ENCODE data around the gene SRL. TPM values are rescaled to one million over a fixed set of nuclear protein-coding genes. Genes with fewer than 3 reads are reported as not detected.

Gene SRL
- total and polyA plus RNA-seq, 7 donors, result 0.33 to 1.2 (median 0.60) TPM

DNA sequence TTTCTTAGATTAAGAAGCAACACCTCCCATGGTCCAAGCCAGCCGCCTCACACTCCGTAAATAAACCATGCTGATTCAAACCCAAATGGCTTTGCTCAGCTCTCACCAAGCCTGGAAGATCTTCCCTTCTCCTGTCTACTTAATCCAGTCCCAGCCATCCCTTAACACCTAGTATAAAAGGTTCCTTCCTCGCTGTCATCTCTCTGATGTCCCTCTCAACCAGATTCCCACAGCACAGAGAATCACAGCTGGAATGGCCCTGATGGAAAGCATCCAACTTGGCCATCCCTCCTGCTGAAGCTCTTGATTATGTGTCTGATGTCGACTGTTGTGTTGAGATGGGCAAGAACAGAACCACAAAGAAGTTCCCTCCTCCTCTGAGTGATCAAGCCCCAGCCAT is 75.1 kb downstream of the SRL start:
- Histone ChIP-seq H3K9me3 (no peaks in the 10 kb centered on the region), H3K4me3 (no peak overlapping the region), H3K36me3 (no peaks in the 10 kb centered on the region), H3K27ac (no peak overlapping the region), H3K27me3 (no peaks in the 10 kb centered on the region), H3K4me1 (no peaks in the 10 kb centered on the region)
- TF ChIP-seq POLR2AphosphoS5 (IDR thresholded peaks at IDR 0.05) (no peak), CTCF (IDR thresholded peaks at IDR 0.05) (no peak), EP300 (IDR thresholded peaks at IDR 0.05) (no peak), POLR2A (IDR thresholded peaks at IDR 0.05) (no peak)
- DNase-seq, result no peak
- WGBS, 2 donors, result 87 to 89% methylated on average over 4 of the region's 4 CpGs
- intact Hi-C loops (cut with DNase I), result no loop called here

GRCh38 chr16:4160658-4161430 is 81.0 kb downstream of the SRL start:
- Histone ChIP-seq H3K9me3 (no peaks in the 10 kb centered on the region), H3K4me1 (no peaks in the 10 kb centered on the region), H3K27ac (no peak overlapping the region), H3K27me3 (no peaks in the 10 kb centered on the region), H3K36me3 (no peaks in the 10 kb centered on the region), H3K4me3 (no peak overlapping the region)
- TF ChIP-seq EP300 (IDR thresholded peaks at IDR 0.05) (no peak), POLR2A (IDR thresholded peaks at IDR 0.05) (no peak), CTCF (IDR thresholded peaks at IDR 0.05) (no peak), POLR2AphosphoS5 (IDR thresholded peaks at IDR 0.05) (no peak)
- WGBS, 2 donors, result 84 to 88% methylated on average over 7 of the region's 7 CpGs
- no peak for DNase-seq
- intact Hi-C loops (cut with DNase I), result no loop called here

DNA sequence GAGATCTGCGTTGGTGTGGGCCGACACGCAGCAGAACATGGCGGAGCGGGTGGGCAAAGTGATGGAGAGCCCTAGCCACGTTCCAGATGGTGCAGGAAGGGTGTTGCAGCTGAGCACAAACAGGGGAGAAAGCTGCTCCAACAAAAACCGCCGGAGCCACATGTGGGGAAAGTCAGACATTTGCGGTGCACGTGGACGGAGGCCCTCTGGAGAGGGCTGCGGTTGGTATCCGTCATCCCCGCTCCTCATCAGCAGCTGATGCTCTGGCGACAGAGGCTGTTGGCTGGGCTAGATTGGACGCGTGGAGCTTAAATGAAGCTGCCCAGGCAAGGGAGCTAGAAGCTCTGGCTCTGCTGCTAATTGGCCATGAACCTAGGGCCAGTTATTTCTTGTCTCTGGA is 82.2 kb downstream of the SRL start:
- H3K9me3 ChIP-seq, result no peaks in the 10 kb centered on the region
- H3K4me3 ChIP-seq, result no peak overlapping the region
- H3K4me1 ChIP-seq, result no peaks in the 10 kb centered on the region
- H3K27ac ChIP-seq, result no peak overlapping the region
- TF ChIP-seq POLR2A (IDR thresholded peaks at IDR 0.05) (no peak), POLR2AphosphoS5 (IDR thresholded peaks at IDR 0.05) (no peak), CTCF (IDR thresholded peaks at IDR 0.05) (no peak), EP300 (IDR thresholded peaks at IDR 0.05) (no peak)
- DNase-seq, result no peak
- H3K36me3 ChIP-seq, result no peaks in the 10 kb centered on the region
- intact Hi-C loops (cut with DNase I), result no loop called here
- 95 to 96% methylated on average over 17 of the region's 17 CpGs for WGBS, 2 donors
- no peaks in the 10 kb centered on the region for H3K27me3 ChIP-seq

GRCh38 chr16:4158143-4159093 is 83.5 kb downstream of the SRL start:
- Histone ChIP-seq H3K27ac (no peak overlapping the region), H3K9me3 (no peaks in the 10 kb centered on the region), H3K27me3 (no peaks in the 10 kb centered on the region), H3K36me3 (no peaks in the 10 kb centered on the region), H3K4me3 (no peak overlapping the region), H3K4me1 (no peaks in the 10 kb centered on the region)
- DNase-seq, result no peak
- TF ChIP-seq POLR2AphosphoS5 (IDR thresholded peaks at IDR 0.05) (no peak), POLR2A (IDR thresholded peaks at IDR 0.05) (no peak), CTCF (IDR thresholded peaks at IDR 0.05) (no peak), EP300 (IDR thresholded peaks at IDR 0.05) (no peak)
- 65 to 76% methylated on average over 13 of the region's 13 CpGs for WGBS, 2 donors
- intact Hi-C loops (cut with DNase I), result no loop called here

Measured in sigmoid colon (tissue), 7 donors.